CD4-positive, alpha-beta T cell treated with Interleukin-17A for 4 hours (primary cell): ENCODE measurements around the gene SIDT2.
"Not testable (repeated sequence)": the region's sequence is repeated elsewhere in the genome, so short reads cannot be mapped to it uniquely, and the experiment has no call there.

Experiments
- DNase-seq: peaks from one replicate; pipeline ENCODE4 v3.0.0-alpha.2; 2020; ENCODE audit warnings: mixed read lengths

SIDT2 gene

DNA sequence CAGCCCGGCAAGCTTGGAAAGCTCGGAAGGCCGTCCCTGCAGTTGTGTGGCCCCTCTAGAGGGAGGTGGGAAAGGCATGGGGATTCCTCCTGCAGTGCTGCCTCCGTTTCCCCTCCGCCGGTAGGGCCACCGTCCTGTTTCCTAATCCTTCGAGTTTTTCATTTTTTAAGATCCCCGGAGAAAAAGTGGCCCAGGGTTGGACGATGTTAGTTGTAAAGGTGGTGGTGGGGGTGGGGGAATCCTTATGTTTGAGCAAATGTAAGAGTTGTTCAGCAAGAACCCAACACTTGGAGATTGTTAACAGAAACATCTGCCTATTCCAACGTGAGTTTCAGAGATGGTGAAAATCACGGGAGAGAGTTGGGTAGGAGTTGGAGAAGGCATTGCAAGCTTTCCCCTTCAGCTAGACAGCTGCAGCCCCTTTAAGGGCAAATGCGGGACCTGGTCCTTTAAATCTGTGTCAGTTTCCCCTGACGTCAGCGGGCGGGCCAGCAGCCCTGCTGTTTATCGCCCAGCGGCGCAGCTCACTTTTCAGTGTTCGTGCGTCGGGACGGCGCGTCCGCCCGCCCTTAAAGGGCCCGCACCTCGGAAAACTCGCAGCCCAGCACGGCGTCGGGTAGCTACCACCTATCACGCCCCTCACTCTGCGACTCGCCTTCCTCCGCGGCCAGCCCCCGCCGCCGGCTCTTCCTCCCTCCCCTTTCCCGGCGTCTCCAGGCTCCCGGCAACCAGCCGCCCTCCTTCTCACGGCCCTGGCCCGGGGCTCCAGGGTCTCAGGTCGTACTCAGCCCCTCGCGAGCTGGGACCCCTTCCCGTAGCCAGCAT, at the start of gene SIDT2:
Gene SIDT2 (plus strand): TSS at position 534 of the 825 bp plus-strand sequence. CDS start 521 bp downstream, outside the sequence.
- DNase-seq = peak; percentile 92

DNA sequence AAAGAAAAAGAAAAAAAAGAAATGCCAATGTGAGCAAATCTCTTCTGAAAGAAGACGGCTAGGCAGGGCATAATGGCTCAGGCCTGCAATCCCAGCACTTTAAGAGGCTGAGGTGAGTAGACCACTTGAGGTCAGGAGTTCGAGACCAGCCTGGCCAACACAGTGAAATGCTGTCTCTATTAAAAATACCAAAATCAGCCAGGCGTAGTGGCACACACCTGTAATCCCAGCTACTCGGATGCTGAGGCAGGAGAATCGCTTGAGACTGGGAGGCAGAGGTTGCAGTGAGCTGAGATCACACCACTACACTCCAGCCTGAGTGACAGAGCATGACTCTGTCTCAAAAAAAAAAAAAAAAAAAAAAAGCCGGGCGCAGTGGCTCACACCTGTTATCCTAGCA, 48.1 kb upstream of the SIDT2 start:
- DNase-seq = not testable (repeated sequence)

DNA sequence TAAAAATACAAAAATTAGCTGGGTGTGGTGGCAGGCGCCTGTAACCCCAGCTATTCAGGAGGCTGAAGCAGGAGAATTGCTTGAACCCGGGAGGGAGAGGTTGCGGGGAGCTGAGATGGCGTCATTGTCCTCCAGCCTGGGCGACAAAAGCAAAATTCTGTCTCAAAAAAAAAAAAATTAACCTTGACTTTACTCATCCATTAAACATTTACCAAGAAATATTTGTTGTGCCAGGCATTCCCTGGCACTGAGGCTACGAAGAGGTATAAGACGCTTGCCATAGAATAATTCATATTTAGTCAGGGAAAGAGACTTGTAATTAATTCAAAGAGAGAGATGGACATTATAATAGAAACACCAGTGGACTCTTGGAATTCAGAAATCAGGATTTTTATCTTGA, 47.7 kb upstream of the SIDT2 start:
- no peak for DNase-seq

DNA sequence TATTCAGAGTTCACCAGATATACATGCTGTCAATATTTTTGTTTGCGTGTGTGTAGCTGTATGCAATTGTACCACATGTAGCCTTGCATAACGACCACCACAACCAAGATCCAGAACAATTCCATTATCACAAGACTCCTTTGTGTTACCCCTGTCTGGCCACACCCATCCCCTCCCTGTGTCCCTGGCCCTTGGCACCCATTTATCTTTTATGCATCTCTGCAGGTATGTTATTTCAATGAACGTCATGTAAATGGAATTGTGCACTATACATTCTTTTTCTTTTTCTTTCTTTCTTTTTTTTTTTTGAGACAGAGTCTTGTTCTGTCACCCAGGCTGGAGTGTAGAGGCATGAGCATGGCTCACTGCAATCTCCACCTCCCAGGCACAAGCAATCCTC, 44.1 kb upstream of the SIDT2 start:
- no peak for DNase-seq

DNA sequence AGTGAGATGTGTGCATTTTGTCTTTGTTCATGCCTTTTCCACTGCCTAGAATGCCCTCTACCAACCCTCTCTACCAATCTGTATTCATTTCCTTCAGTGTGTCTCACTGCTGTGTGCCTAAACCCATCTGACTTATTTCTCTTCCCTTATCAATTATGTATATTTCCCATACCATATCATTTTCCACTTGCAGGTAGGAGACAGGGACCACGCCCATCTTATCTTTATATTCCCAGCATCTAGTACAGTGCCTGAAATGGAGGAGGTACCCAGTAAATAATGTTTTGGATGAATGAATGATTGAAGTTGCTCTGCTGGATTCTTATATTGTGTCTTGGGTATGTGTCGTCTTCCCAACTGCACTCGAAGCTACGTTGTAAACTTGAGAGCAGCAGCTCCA, 43.6 kb upstream of the SIDT2 start:
- DNase-seq = not testable (repeated sequence)

DNA sequence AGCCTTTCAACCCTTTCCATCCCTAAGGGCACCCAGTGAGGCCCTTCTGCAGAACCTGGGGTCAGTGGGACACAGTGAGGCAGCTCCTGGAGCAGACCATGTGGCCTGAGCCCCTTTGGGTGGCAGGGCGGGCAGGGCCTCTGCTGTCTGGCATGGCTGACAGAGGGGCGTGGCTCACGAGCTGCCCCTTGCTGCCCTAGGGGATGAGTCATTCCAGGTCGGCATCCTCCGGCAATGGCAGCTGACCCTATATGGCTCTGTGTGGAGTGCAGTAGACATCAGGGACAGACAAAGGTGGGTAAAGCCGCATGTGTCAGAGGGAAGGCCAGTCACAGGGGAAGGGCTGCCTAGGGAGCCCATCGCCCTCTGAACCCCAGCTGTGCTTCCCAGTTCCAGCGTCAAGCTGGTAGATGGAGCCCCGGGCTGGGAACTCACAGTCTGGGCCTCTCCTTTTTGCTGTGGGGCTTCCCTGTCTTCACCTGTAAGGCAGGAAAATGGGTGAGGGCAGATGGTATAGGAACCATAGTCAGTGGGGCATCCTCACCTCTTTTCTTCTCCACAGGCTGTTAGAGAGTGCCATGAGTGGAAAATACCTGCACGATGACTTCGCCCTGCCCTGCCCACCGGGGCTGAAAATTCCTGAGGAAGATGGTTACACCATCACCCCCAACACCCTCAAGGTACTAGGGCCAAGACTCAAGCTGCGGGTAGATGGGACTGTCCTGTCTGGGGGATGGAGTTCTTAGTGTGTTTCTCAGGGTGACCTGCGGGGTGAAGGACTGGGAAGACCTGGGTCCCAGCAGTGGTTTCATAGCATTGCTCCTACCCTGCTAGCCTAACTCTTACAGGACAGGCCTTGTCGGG, 41.1 kb upstream of the SIDT2 start:
- DNase-seq = not testable (repeated sequence)

DNA sequence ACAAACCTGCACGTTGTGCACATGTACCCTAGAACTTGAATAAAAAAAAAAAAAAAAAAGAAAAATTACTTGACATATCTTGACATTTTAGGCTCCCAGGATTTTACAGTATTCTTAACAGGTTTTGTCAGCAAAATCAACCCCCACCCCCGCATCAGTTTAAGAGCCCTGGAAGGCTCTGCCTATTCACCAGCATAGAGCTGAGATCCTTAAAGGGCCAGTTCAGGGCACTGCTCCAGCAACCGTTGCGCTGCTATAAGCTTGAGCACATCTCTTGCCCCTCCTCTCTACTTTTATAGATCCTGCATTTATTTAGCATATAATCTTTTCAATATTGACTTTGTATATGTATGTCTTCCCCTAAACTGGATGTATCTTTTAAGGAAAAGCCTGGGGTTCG, 35.2 kb upstream of the SIDT2 start:
- DNase-seq = peak; percentile 36

DNA sequence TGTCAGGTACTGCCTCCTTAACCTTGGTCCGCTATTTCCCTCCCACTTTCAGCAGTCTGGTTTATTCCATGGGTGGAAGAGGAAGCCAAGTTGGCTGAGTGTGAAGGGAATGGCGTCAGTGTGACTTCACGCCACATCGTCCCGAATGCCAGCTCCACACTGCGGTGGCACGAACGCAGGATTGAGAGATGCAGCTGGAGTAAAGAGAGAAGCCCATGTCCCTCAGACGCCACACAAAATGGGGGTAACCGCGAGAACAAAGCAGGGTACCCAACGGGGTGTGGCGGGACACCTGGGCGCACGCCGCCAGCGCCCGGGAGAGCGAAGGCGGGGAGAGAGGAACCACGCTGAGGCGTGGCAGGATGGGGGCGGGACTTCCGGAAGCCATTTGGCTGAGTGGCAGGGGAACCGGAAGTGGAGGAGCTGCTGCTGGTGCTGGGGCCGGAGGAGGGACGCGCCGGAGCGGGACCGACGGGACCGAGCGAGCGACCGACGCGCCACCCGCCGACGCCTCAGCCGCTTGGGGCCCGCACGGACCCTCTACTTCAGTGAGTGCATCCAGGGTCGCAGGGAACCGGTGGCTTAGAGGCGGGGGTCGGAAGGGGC, 34.6 kb upstream of the SIDT2 start, which contains the start of gene PAFAH1B2:
Gene PAFAH1B2 (plus strand): TSS at position 417 of the 606 bp plus-strand sequence. CDS start 8,161 bp downstream, outside the sequence.
- DNase-seq = peak; percentile 98

DNA sequence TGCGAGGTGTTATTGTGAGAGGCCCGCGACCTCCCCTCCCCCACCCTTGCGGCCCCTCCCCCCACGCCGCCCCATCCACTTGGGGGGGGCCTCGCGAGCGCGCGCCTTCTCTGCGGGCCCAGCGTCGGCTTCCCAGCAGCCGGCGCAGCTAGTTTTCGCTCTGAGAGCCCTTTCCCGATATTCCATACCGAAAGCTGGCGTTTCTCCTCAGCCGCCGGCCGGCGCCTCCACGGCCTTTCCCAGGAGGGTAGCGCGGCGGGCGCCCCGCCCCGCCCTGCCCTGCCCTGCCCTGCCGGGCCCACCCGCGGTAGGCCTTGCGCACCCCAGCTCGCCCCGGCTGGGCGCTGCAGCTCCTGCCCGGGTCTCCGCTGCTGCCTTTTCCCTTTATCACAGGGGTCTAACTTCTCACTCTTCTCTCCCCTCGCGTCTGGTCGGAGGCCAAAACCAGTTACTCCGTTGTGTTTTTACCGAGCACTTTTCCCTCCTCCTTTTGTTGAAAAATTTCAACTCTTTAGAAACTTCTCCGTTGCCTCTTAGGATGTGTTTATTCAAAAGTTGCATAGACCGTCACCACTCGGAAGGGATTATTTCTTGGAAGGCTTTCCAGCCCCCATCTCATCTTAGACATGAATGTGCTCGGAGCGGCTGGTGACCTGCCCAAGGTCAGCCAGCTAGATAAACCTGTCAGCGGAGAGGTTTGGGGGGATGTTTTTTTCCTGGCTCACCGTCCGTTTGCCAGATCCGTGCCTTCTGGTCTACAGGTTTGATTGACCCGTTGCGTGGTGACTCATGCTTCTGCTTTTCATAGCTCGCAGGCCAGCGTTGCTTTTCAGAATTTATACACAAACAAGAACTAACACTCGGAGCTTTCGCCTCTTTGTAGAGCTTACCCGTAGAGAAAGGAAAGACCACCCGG, 33.8 kb upstream of the SIDT2 start:
- peak; percentile 46 for DNase-seq

DNA sequence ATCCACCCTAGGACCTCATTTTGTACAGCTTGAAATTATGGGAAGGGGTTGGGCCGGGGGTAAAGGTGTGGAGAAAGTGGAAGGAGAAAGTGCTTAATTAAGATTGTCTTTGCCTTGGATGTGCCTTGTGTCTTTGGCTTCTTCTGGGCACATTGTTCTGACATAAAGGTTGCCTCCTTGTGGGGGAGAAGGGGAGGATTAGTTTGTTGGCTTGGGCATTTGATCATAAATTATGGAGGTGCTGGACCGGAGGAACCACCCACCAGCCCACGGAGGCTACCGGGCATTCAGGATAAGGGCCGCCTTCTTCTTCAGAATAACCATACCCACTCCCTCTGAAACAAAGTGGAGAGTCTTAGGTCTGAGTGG, 33.2 kb upstream of the SIDT2 start:
- peak; percentile 5 for DNase-seq

DNA sequence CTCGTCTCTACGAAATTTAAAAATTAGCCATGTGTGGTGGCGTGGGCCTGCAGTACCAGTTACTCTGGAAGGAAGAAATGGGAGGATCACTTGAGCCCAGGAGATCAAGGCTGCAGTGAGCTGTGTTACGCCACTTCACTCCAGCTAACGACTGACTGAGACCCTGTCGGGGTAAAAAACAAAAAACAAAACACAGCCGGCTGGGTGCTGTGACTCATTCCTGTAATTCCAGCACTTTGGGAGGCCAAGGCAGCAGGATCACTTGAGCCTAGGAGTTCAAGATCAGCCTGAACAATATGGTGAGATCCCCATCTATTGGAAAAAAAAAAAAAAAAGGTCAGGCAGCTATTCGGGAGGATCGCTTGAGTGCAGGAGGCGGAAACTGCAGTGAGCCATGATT, 32.0 kb upstream of the SIDT2 start:
- DNase-seq = no peak

DNA sequence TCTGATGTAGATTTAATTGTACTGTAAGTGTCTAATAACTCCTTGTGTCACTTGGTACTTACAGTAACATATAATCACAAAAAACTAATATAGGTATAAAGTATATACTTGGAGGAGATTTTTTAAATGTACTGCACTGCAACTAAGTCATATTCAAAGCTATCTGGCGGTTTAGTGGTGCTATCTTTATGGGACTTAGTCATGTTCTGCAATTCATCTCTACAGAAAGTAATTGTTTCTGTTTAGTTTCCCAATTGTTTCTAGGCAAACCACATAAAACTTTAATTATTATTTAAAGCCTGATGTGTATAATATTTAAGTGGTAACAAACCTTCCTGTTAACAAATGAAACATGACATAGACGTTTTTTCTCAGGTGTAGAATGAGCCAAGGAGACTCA, 26.5 kb upstream of the SIDT2 start:
- DNase-seq = no peak

DNA sequence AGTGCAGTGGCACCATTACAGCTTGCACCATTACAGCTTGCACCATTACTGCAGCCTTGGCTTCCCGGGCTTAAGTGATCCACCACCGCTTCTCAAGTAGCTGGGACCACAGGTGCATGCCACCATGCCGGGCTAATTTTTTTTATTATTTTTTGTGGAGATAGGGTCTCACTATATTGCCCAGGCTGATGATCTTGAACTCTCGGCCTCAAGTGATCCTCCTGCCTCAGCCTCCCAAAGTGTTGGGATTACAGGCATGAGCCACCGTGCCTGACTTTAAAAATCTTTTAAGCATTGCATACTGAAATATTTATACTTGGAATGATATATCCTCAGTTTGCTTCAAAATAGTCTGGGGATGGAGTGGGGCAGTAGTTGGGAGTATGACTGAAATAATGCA, 24.1 kb upstream of the SIDT2 start:
- no peak for DNase-seq

DNA sequence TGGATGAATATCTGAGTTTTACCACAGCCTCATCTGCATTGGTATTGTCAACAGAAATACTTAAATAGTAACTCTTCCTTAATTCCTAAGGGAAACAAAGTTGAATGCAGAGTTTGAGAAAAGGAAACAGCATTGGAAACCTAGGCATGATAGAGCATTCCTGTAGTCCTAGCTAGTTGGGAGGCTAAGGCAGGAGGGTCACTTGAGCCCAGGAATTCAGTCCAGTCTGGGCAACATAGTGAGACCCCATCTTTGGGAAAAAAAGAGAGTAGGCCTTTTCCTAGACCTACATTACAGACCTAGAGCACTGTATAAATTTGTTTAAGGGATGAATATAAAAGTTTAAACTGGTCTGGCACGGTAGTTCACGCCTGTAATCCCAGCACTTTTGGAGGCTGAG, 21.0 kb upstream of the SIDT2 start:
- no peak for DNase-seq

DNA sequence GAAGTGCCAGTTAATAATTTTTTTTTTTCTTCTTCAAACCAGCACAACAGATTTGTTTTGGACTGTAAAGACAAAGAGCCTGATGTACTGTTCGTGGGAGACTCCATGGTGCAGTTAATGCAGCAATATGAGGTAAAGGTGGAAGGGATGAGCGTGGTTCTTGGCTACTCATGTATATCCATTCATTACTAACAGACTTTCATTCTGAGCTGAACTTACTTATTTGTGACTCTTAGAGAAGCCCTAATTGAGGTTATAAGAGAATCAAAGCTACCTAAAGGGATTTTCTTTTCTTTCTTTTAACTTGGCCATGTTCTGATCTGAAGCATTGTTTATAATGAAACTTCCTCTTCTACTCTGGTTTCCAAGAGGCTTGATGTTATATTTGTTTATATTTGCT, 18.7 kb upstream of the SIDT2 start:
- DNase-seq = no peak

DNA sequence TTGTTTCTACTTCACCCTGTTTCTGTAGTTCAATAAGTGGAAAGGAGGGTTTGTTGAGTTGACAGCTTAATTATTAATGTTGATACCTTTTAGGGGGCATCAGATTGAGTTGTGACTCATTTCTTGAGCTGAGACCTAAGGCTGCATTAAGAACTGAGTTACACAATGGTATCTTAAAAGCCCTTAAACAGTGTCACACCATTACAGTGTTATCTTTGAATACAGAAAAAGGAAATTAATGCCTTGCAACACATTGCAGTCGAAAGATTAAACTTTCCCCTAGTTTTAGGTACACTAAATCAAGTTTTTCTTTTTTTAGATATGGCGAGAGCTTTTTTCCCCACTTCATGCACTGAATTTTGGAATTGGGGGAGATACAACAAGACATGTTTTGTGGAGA, 17.7 kb upstream of the SIDT2 start:
- no peak for DNase-seq

DNA sequence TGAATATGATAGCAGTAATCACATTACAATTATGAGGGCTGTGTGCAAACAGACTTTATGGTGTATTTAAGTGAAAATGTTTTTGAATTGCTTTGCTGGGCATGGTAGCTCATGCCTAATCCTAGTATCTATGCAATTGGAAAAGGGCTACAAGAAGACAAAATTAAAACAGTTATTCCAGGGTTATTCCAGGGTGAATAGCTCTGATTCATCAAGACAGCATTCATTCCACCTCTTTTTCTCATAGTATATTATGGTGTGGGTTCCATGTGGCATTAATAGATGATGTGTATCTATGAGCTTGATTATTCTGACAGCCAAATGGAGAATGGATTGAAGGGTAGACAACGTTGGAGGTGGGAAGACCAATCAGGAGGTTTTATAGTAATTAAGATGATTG, 12.1 kb upstream of the SIDT2 start:
- DNase-seq = no peak

DNA sequence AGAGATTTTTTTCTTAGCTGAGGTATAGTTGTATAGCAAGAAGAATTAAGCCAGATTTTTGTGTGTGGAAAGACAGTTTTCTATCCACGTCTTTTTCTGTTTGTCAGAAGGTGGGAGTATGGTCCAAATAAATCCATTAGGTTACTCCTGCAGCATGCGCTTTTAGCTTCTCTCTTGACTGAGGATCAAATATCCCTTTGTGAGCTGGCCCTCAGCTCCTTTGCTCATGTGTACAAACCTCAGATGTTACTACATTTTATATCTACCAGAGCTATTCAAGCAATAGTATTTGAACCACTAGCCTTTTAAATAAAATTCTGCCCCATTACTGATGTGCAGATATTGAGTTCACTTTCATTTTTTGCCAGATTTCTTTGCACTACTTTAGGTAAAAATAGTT, 8.8 kb upstream of the SIDT2 start:
- DNase-seq = no peak

DNA sequence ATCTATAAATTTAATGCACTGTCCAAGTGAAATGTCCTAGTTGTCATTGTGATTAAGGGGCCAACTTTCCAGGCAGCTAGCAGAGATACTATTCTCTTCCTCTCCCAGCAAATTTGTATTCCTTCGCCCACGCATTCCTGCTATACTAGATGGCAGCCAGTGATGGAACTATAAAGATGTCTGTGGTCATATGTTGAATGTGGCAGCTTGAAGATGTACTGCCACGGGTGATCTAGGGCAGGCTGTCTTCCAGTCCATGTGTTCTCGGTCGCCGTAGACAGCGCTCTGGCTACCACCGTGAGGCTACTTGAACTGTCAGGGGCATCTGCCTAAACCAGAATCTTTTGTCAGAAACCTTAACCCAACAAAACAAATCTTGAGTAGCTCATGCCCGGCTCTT, 8.3 kb upstream of the SIDT2 start:
- DNase-seq = no peak

DNA sequence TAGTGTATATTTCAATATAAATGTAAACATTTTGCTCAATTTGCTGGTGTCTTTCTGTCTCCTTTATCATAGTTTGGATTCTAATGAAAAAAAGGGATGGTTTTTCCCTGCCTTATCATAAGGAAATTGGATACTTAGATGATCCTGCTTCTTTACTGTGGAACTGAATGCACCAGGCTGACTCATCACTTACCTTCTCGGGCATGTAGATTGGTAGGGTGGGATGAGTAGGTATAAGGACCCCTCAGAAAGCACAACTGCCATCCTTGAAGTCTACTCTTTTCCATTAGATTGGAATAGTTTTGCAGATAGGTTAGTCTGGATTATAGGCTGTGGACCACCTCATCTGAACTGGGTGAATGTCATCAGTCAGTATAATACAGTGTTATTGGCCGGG, 7.5 kb upstream of the SIDT2 start:
- no peak for DNase-seq

DNA sequence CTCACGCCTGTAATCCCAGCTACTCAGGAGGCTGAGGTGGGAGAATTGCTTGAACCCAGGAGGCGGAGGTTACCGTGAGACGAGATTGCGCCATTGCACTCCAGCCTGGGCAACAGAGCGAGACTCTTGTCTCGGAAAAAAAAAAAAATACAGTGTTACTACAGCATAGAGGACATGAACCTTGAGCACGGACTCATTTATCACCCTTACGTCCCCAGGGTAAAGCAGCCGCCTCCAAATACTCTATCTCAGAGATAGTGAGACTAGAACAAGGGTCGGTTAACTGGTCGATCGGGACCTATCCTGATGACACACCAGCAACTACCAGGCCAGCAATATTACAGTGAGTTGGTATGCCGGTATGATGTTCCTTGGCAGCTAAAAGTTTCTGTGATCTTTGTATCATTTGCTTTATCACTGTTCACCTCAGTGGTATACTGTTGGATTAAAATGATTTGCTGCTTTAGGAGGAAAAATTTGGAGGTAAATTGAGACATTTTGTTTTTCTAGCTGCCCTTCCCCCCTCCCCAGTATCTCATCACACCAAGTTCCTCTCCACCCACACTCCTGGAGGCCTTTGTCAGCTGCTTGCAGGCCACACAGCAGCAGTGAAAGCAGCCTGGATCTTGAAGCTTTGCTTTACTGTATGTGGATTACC, 7.0 kb upstream of the SIDT2 start:
- DNase-seq = no peak
